ENCODE data around the gene TYW1.
"Not testable (repeated sequence)": the region's sequence is repeated elsewhere in the genome, so short reads cannot be mapped to it uniquely, and the experiment has no call there.

GRCh38 chr7:67189160-67189559 is 192.5 kb downstream of the TYW1 start:
- not testable (repeated sequence) for TF ChIP-seq ZNF274 (IDR thresholded peaks at IDR 0.05; ENCODE audit: low read depth, low read length); YY1 (IDR thresholded peaks at IDR 0.05; ENCODE audit: insufficient read depth, insufficient read length)

Measured in NT2/D1 (cell line).